ENCODE measurements around the gene ZFP36L2.
"Not testable (repeated sequence)": the region's sequence is repeated elsewhere in the genome, so short reads cannot be mapped to it uniquely, and the experiment has no call there.

The ZFP36L2 gene

DNA sequence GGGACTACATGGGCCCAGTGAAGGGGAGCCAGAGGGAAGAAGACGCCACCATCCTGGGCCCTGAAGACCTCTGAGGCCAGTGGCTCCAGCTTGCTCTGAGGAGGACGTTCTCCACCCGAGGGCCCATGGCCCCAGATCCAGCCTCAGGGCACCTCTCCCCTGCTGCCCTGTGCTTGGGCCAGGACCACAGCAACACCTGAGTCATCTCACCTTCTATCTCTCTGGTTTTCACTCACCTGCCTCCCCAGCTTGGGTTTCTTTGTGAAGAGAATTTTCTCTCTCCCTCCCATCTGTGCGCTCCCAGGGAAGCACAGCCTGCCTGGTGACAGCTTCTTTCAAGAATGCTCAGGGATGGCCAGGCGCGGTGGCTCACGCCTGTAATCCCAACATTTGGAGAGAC lies 19.8 kb downstream of the ZFP36L2 start:
- DNase-seq: no peak

DNA sequence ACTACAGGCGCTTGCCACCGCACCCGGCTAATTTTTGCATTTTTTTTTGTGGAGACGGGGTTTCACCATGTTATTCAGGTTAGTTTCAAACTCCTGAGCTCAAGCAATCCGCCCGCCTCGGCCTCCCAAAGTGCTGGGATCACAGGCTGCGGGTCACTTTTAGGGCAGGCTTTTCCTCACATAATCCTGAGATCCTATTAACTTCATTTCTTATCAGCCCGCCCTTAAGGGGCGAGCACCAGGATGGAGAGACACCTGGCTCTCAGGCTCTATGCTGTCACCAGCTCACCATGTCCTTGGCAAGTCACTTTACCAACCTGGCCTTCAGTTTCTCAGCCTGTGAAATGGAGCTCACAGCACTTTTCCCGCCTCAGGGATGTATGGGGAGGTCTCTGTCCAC lies 23.0 kb downstream of the ZFP36L2 start:
- DNase-seq: no peak

- no peak for DNase-seq
These were observed 24.1 kb downstream of the ZFP36L2 start for GRCh38 chr2:43202289-43202688.

GRCh38 chr2:43201497-43201896 lies 24.9 kb downstream of the ZFP36L2 start:
- no peak for DNase-seq

GRCh38 chr2:43201016-43201415 lies 25.4 kb downstream of the ZFP36L2 start:
- no peak for DNase-seq

- DNase-seq: no peak
These were observed 26.6 kb downstream of the ZFP36L2 start for GRCh38 chr2:43199492-43200488.

- DNase-seq: no peak
These were observed 28.1 kb downstream of the ZFP36L2 start for GRCh38 chr2:43198263-43198662.

DNA sequence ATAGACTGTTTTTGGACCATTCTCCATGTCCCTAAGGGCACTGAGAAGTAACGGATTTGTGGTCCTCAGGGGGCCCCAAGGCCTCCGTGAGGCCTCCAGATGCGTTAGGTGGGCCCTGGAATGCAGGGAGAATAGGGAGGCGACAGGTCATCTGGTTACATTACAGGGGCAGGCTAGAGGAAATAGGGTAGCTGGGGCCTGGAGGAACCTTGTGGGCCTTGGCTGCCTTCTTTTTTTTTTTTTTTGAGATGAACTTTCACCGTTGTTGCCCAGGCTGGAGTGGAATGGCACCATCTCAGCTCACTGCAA lies 28.9 kb downstream of the ZFP36L2 start:
- DNase-seq: no peak

- no peak for DNase-seq
These were observed 29.4 kb downstream of the ZFP36L2 start for GRCh38 chr2:43196768-43197587.

DNA sequence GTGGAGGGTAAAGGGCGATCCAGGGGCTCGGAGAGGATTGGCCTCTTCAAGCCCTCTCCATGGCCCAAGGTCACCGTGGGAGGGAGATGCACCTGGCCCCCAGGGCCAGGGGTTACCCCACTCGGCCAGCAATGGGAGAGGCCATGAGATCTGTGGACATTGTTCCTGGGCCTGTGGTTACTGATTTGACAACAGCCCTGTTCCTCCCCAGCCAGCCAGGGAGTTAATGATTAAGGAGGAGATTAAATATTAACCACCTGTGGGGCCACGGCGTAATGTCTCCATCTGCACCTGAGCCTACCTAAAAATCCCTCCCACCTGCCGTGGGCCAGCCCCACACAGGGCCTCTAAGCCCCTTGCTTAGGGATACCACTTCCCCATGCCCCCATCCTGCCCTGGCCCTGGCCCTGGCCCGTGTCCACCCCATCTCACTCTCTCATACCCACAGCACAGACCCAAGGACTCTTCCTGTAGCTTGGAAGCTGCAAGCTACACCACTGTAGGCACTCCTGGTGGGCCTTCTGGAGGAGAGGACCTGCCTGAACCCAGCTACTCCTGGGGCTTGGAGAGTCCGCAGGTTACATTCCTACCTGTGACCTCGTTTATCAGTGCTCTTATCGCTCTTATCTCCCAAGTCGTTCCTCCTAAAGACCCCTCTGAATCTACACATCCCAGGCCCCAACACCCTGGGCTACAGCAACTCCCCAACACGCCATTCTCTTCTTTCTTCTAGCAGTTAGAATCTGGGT lies 32.1 kb downstream of the ZFP36L2 start:
- DNase-seq: no peak

DNA sequence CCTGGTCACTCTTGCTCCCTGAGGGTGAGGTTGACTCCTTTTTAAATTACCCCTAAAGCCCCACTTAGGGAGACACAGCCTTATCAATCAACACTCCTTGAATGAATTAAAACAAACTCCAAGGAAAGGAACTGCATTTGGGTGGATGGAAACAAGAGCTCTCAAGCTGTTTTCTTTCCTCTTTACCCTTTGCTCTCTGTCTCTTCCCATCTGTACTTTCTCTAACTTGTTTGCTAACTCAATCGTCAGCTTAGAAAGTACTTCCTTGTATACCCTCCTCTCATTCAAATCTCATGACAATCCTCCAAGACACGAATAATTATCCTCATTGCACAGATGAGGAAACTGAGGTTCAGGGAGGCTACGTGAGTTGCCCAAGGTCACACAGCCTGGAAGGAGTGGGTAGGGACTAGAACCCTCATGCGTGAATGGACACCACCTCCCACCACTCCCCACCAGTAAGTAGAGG lies 32.7 kb downstream of the ZFP36L2 start:
- DNase-seq: no peak

DNA sequence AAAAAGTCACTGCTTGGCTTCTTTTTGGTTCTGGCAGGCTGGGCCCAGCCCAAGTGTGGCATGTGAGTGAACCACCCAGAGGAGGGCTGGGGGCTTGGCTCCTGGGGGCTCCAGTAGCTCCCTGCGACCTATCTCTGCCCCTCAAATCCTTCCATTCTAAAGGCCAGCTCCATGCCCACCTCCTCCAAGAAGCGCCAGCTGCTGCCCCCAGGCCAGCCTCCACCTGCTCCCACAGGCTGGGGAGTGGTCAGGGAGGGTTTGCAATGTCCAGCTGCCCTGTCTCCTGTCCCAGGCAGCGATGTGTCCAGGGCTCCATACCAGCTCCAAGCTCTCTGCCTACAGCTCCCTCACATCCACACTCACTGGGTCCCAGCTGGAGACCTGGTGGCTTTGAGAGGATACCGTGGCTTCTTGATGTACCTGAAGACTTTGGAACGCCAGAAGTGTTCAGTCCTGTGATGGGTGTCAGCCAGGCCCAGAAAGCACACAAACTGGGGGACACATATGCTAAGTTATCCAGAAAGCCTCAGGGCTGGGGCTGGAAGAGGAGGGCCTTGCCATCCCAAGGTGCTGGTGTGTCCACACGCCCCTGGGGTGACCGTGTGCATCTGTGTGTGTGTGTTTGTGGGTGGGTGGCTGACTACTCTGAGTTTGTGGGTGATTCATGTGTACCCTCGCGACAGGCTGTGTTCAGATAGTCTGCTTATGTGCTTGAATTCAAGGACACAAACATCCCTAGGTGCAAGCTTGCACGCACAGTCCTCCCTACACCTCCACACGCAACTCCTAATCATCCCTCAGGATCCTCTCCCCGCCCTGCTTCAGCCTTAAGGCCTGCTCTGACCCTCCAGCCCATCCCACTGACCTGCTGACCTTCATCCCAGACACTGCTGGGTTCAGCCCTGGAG lies 33.4 kb downstream of the ZFP36L2 start:
- no peak for DNase-seq

GRCh38 chr2:43191947-43192516 lies 34.4 kb downstream of the ZFP36L2 start:
- no peak for DNase-seq

DNA sequence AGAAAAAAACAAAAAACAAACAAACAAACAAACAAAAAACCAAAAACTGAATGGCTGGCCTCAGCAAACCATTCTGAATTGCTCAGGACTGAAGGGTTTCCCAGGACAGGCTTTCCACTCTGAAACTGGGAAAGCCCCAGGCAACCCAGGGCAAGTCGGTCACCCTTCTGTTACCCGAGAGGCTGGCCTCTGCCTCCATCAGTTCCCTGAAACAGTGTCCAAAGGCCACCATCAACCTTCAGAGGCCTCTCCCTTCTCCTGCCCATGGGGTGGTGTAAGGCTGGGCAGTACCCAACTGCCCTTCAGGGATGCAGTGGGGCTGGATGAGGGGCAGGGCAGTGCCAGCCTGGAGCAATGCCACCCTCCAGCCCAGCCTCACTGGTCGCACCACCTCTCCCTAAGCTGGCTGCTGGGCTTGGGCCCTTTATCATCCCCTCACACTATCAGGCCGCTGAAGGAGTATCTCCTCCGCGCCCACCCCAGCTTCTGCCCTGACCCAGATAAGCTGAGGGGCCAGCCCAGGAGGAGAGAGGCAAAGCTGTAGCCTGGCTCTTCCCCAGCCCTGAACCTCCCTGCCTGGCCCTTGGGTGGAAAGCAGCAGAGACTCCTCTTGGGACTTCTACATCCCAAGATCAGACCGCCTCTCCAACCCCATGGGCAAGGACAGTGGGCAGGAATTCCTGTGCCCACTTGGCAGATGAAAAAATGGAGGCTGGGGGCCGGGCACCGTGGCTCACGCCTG lies 35.9 kb downstream of the ZFP36L2 start:
- no peak for DNase-seq

GRCh38 chr2:43189861-43190260 lies 36.5 kb downstream of the ZFP36L2 start:
- DNase-seq: not testable (repeated sequence)

GRCh38 chr2:43188561-43189386 lies 37.6 kb downstream of the ZFP36L2 start:
- no peak for DNase-seq

- DNase-seq: no peak
These were observed 39.6 kb downstream of the ZFP36L2 start for GRCh38 chr2:43186679-43187374.

- DNase-seq: no peak
These were observed 40.1 kb downstream of the ZFP36L2 start for GRCh38 chr2:43186321-43186678.

DNA sequence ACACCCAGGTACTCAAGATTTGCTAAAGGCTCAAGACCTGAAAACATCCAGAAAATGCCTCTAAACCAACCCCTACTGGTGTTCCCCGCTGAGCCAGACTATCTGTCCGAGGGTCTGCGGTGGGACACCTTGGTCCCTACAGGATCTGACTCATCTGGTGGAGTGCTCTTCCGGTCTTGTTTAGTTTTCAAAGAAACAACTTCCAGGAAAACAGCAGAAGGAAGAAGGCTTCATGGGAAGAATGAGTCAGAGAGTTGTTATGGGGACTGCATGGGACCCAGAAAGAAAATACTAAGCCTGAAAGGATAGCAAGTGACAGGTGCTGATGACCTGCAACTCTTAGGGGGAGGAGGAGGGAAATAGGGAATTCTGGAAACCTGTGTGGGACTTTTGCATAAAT lies 41.3 kb downstream of the ZFP36L2 start:
- DNase-seq: no peak
